NCI-H524 treated with DMSO at 0.1 percent for 48 hours (cell line): Measurements from ENCODE around the gene CROCC.
"Not testable (repeated sequence)": the region's sequence is repeated elsewhere in the genome, so short reads cannot be mapped to it uniquely, and the experiment has no call there.

Source experiments
- DNase-seq: peaks from one replicate; lab custom pipeline; 2025; lab: John Stamatoyannopoulos, UW

The CROCC gene

GRCh38 chr1:16939386-16940180, 17.9 kb downstream of the CROCC start:
- not testable (repeated sequence) for DNase-seq

DNA sequence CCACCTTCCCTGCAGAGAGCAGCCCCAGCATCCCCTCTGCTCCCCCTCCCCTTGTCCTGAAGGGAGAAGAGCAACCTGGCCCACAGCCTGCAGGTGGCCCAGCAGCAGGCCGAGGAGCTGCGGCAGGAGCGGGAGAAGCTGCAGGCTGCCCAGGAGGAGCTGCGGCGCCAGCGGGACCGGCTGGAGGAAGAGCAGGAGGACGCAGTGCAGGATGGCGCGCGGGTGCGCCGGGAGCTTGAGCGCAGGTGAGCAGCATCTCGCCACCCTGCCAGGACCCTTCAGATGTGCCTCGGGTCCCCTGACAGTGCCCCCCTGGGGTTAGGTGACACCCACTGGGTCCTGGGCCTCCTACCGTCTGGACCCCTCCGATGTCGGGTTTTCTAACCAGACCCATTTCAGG, 22.3 kb downstream of the CROCC start:
- no peak for DNase-seq

GRCh38 chr1:16945512-16945911, 23.8 kb downstream of the CROCC start:
- DNase-seq, result not testable (repeated sequence)

GRCh38 chr1:16946185-16946584, 24.5 kb downstream of the CROCC start:
- not testable (repeated sequence) for DNase-seq

DNA sequence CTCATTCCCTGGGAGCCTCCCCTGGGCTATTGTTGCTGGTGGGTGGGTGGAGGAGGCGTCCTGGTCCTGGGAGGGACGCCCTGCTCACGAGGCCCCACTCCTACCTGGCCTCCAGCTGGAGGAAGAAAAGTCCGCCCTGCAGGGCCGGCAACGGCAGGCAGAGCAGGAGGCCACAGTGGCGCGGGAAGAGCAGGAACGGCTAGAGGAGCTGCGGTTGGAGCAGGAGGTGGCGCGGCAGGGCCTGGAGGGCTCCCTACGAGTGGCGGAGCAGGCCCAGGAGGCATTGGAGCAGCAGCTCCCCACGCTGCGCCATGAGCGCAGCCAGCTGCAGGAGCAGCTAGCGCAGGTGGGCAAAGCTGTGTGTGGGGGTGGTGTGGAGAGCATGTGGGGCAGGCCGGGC, 24.9 kb downstream of the CROCC start:
- DNase-seq, result no peak

GRCh38 chr1:16948282-16948891, 26.7 kb downstream of the CROCC start:
- not testable (repeated sequence) for DNase-seq

DNA sequence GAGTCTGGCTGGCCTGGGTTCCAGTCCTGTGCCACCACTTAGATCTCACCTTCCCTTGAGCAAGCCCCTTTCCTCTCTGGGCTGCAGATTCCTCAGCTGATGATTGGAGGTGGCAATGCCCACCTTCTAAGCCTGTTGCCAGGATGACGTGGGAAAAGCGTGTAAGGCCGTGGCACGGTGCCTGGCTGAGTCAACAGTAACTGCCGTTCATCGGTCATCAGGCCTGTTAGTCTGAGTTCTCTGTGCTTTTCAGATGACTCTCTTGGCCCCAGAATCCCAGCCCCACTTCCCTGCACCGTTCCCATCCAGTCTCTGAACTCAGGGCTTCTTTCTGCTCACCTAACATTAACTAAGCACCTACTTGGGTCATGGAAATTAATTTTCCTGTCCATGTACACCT, 27.3 kb downstream of the CROCC start:
- DNase-seq, result not testable (repeated sequence)

- not testable (repeated sequence) for DNase-seq
These were observed 30.6 kb downstream of the CROCC start for GRCh38 chr1:16952376-16952775.

DNA sequence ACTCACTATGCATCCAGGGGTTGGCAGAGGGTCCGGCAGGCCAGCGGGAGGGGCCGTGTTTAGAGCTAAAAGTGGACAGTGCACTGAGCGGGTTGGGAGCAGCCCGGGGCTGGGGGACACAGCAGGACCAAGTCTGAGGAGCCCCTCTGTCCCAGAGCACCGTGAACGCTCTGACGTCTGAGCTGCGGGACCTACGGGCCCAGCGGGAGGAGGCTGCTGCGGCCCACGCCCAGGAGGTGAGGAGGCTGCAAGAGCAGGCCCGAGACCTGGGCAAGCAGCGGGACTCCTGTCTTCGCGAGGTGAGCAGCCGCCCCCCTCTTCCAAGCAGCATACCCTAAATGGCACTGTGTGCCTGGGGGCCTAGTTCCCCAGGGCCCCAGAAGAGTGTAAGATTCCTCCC, 32.8 kb downstream of the CROCC start:
- no peak for DNase-seq

GRCh38 chr1:16955186-16955585, 33.5 kb downstream of the CROCC start:
- DNase-seq, result no peak

DNA sequence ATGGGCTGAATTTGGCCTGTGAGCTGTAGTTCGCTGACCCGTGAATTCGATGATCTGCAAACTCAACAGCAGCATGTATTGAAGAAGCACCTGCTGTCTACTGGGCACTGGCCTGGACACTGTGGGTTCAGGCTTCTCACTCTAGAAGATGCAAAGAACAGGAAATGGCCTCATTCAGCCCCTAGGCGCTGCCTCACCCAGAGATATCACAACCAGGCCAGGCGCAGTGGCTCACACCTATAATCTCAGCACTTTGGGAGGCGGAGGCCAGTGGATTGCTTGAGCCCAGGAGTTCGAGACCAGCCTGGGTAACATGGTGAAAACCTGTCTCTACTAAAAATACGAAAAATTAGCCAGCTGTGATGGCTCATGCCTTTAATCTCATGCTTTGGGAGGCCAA, 35.0 kb downstream of the CROCC start:
- no peak for DNase-seq

- DNase-seq, result no peak
These were observed 36.0 kb downstream of the CROCC start for GRCh38 chr1:16957731-16958130.

GRCh38 chr1:16958475-16958874, 36.7 kb downstream of the CROCC start:
- no peak for DNase-seq

- no peak for DNase-seq
These were observed 39.0 kb downstream of the CROCC start for GRCh38 chr1:16960560-16961296.

- DNase-seq, result no peak
These were observed 39.8 kb downstream of the CROCC start for GRCh38 chr1:16961297-16962133.

DNA sequence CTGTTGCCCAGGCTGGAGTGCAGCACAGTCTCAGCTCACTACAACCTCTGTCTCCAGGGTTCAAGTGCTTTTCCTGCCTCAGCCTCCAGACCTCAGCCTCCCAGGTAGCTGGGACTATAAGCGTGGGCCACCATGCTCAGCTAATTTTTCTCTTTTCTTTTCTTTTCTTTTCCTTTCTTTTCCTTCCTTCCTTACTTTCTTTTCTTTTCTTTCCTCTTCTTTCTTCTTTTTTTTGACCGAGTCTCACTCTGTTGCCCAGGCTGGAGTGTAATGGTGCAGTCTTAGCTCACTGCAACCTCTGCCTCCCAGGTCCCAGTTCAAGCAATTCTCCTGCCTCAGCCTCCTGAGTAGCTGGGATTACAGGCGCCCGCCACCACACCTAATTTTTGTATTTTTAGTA, 42.4 kb downstream of the CROCC start:
- not testable (repeated sequence) for DNase-seq

- DNase-seq, result no peak
These were observed 43.8 kb downstream of the CROCC start for GRCh38 chr1:16965486-16966067.

GRCh38 chr1:16966282-16966681, 44.6 kb downstream of the CROCC start:
- DNase-seq, result no peak

GRCh38 chr1:16967095-16967575, 45.4 kb downstream of the CROCC start:
- DNase-seq, result no peak

DNA sequence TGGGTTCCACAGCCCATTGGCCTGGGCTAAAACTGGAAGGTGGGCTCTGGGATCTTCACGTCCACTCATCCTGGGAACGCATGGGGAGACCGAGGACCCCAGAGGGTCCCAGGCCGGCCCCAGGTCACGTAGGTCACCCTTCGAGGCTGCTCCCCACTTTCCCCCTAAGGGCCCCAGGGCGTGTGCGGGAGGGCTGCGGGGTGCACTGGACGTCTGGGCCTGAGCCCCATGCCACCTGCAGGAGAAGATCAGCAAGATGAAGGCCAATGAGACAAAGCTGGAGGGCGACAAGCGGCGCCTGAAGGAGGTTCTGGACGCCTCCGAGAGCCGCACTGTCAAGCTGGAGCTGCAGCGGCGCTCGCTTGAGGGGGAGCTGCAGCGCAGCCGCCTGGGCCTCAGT, 46.2 kb downstream of the CROCC start:
- no peak for DNase-seq

DNA sequence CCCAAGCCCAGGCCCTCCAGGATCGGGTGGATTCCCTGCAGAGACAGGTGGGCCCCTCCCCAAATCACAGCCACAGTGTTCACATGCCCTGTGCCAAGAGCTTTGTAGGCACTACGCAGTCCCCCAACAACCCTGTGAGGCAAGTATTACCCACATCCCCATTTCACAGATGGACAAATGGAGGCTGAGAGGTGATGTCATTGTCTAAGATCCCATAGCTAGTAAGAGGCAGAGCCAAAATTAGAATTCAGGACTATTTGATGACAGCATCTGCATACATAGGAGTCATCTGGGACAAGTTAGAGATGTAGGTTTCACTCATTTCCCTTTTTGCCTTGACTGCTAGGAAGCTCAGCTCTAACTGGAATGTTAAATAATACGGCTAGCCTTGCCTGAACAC, 46.6 kb downstream of the CROCC start:
- no peak for DNase-seq
